NCI-H345 treated with DMSO at 0.1 percent for 48 hours (cell line): ENCODE data around the gene DAG1.
"Not testable (repeated sequence)": the region's sequence is repeated elsewhere in the genome, so short reads cannot be mapped to it uniquely, and the experiment has no call there.

Experiments
- DNase-seq: peaks from one replicate; lab custom pipeline; 2025; ENCODE audit not compliant: unreplicated experiment; lab: John Stamatoyannopoulos, UW

DAG1 gene

GRCh38 chr3:49469037-49469935, 781 bp upstream of the DAG1 start:
- peak; percentile 27 for DNase-seq

- DNase-seq, result no peak
Measured at GRCh38 chr3:49470714-49471420, 800 bp downstream of the DAG1 start.

- DNase-seq, result no peak
Measured at GRCh38 chr3:49471856-49472495, 1.9 kb downstream of the DAG1 start.

GRCh38 chr3:49476563-49476962, 6.5 kb downstream of the DAG1 start:
- no peak for DNase-seq

DNA sequence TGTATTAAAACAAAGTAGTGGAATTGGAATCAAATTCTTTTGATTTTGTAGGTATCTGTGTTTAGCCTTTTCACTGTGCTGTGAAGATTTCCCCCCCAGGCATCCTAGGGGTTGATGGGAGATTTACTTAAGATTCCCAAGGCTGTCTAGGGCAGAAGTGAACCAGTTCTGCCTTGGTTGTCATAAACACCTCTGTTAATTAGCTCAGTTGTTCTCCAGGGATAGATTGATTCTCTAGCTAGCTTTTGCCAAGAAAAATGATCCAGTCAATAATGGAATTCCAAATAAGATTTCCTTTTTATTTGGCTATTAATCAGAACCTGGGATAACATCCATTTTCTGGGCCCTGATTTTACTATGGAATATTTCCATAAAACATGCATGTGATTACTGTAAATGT, 12.7 kb downstream of the DAG1 start:
- DNase-seq, result no peak

- DNase-seq, result no peak
Measured at GRCh38 chr3:49484471-49484870, 14.4 kb downstream of the DAG1 start.

DNA sequence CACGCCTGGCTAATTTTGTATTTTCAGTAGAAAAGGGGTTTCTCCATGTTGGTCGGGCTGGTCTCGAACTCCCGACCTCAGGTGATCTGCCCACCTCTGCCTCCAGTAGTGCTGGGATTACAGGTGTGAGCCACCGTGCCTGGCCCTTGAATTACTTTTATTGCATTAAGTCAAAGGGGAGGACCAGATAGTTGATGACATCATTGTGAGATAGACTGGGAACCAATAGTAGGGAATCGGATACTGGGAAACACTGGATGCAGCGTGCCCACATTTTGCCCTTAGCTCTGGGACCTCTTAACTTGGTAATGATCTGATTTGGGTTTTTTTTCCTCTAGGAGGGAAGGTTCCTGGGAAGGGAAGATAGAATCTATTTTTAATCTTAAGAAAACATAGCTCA, 19.2 kb downstream of the DAG1 start:
- DNase-seq, result no peak

DNA sequence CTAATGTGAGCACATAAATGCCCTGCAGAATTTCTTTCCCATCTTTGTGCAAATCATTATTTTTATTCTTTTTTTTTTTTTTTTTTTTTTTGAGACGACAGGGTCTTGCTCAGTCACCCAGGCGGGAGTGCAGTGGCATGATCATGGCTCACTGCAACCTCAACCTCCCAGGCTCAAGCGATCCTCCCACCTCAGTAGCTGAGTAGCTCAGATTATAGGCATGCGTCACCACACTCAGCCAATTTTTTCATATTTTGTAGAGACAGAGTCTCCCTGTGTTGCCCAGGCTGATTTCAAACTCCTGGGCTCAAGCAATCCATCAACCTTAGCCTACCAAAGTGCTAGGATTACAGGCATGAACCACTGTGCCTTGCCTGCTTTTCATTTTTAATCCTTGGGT, 22.9 kb downstream of the DAG1 start:
- DNase-seq, result no peak

- DNase-seq, result no peak
Measured at GRCh38 chr3:49493901-49494300, 23.8 kb downstream of the DAG1 start.

DNA sequence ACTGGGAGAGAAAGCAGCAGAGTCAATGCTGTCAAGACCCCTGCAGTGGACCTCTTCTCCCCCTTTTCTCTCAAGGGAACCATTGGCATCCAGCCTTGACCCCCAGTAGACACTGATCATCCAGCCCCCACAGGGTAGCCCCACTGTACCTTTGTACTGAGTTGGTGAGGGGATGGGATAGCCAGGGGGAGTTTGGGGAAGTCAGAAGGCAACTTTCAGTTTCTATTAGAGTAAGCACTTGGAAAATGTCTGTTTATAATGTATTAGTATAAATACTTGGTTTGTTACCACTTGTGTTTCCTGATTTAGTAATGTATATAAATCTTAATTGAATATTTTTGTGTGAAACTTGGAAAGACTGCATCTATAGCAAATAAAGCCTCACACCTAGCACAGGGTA, 25.0 kb downstream of the DAG1 start:
- no peak for DNase-seq

GRCh38 chr3:49496845-49497244, 26.8 kb downstream of the DAG1 start:
- not testable (repeated sequence) for DNase-seq

GRCh38 chr3:49497606-49498005, 27.5 kb downstream of the DAG1 start:
- no peak for DNase-seq

DNA sequence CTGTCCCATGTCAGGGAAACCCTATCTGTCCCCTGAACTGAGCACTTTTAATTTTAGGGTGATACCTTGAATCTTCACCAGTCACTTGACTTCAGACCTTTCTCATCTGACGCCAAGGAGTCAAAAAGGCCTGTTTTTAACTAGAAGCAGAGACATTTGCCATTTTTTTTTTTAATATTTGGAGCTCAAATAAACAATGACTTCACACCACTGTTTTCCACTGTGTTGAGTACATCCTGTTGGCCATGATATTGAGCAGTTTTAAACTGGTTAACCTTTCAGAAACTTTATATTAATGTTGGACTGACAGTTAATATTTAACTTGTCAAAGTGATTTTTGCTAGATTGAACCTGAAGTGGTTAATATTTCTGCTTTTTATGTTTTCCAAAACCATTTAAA, 28.2 kb downstream of the DAG1 start:
- no peak for DNase-seq

DNA sequence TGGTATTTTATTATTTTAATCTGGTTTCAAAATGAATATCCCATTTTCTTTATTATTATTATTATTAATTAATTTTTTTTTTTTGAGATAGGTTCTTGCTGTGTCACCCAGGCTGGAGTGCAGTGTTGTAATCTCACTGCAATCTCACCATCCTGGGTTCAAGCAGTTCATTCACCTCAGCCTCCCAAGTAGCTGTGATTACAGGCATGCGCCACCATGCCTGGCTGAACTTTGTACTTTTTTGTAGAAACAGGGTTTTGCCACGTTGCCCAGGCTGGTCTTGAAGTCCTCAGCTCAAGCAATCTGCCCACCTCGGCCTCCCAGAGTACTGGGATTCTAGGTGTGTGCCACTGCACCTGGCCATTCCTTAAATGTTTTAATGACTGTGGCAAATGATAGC, 28.6 kb downstream of the DAG1 start:
- DNase-seq, result no peak

DNA sequence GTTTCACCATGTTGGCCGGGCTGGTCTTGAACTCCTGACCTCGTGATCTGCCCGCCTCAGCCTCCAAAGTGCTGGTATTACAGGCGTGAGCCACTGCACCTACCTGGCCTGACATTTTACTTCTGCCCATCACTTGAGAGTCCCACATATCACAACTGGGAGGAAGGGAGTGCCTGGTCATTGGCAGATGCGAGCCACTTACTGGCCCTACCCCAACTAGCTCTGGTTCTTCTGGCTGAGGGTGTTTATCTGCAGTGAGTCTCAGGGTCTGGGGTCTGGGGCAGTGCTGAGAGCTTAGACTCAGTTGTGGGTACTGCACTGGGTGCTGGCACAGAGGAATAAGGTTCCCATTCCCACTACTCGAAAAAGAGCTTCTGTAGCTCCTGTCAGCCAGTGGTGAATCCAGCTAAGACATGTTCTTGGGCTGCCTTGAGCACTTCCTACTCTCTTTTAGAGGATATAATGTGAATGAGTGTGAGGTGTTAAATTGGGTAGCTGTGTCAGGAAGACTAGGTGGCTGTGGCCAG, 30.2 kb downstream of the DAG1 start:
- no peak for DNase-seq

- no peak for DNase-seq
Measured at GRCh38 chr3:49500732-49501609, 30.9 kb downstream of the DAG1 start.

DNA sequence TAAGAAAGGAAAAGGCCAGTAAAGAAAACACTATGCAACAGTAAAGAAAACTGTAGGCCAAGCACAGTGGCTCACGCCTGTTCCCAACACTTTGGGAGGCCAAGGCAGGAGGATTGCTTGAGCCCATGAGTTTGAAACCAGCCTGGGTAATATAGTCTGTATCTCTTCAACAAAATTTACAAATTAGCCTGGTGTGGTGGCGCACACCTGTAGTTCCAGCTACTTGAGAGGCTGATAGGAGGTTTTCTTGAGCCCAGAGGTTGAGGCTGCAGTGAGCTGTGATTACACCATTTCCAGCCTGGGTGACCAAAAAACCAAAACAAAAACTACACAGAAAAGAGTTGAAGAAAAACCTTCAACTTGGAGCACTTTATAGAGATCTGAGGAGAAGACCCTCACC, 31.8 kb downstream of the DAG1 start:
- no peak for DNase-seq

DNA sequence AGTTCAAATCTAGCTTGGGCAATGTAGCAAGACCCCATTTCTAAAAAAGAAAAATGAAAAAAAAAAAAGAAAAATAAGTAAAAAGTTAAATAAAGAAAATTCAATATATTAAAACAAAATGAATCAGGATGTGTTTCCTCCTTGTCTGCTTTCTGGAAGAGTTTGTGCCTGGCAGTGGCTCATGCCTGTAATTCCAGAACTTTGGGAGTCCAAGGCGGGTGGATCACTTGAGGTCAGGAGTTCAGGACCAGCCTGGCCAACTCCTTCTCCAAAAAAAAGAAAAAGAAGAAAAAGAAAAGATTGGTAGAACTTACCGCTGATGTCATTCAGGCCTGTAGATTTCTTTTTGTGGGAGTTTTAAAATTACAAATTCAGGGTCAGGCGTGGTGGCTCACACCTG, 36.8 kb downstream of the DAG1 start:
- no peak for DNase-seq

- no peak for DNase-seq
Measured at GRCh38 chr3:49509028-49509561, 39.0 kb downstream of the DAG1 start.

DNA sequence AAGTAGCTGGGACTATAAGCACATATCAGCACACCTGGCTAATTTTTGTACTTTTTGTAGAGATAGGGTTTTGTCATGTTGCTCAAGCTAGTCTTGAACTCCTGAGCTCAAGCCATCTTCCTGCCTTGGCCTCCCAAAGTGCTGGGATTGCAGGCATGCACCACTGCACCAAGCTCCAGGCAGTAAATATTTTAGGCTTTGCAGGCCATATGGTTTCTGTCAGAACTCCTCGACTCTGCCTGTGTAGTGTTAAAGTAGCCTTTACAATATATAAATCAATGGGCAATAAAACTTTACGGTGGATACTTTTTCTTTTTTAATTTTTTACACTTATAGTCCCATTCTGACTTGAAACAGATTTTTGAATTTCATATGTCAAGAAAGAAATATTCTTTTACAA, 41.6 kb downstream of the DAG1 start:
- DNase-seq, result no peak
